HG02973 (cell line): ENCODE measurements around the gene TMOD1.
A peak's percentile ranks its signal among the peaks of the same experiment; 100 is the strongest.

Experiments
- ATAC-seq: cut with Tn5 transposase; IDR thresholded peaks from one replicate; pipeline ENCODE4 v1.9.1; 2021; ENCODE audit warnings: moderate library complexity; ENCODE audit not compliant: unreplicated experiment

The TMOD1 gene

DNA sequence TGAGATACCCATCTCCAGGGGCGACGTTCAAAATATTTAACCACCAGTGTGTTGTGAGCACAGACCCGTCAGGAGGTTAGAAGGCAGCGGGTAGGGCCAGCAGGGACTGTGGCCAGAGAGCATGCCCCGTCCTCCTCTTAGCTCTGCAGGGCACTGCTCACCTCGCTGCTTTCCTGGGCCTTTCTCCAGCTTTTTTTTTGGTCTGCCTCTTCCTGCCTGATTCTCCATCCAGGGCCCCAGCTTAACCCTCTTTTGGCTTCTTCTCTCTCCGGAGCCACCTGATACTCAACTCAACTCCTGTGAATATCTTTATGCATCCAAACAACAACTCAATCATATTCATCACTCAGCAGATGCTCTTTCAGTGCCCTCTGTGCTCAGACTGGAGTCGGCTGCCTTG, 44.0 kb downstream of the TMOD1 start:
- no peak for ATAC-seq

DNA sequence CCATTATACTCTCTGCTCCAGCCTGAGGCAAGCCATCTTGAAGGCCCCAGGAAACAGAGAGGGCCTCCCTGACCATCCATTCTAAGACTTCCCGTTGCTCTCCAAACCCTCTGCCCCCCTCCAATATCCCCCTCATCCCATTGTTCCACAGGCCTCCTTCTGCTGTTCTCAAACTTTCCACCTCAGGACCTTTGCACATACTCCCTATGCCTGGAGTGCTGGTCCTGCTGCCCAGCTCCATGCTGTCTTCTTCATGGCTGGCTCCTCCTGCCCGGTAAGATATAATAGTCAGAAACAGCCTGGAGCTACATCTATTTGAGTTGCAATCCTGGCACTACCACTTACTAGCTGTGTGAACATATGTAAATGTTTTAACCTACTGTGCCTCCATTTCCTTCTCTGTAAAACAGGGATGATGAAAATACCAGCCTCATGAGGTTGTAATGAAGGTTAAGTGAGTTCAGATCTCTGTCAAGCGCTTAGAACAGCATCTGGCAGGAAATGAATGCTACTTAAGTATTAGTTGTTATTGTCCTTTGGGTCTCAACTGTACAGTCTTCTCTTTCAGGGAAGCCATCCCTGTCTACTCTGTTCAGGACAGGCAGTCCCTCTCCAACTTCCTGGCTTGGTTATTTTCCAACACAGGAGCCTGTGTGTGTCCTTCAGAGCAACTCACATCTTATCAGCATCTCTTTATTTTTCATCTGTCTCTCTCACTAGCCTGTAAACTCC, 45.8 kb downstream of the TMOD1 start:
- no peak for ATAC-seq

DNA sequence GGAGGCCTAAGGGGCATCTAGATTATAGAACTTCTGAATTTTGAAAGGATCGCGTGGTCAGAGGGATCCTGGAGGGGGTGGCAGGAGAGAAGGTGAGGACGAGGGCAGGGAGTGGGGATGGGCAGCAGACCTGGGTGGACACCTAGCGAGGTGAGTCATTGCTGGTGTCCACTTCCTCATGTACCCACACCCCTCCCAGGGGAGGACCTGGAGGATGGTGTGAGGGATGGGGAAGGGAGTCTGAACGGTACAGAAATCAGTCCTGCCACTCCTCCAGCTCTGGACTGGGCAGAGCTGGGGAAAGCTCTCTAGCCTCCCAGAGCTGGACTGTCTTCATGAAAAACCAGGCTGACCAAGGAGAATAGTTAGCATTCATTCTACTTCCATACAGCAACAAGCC, 46.9 kb downstream of the TMOD1 start:
- ATAC-seq: no peak

DNA sequence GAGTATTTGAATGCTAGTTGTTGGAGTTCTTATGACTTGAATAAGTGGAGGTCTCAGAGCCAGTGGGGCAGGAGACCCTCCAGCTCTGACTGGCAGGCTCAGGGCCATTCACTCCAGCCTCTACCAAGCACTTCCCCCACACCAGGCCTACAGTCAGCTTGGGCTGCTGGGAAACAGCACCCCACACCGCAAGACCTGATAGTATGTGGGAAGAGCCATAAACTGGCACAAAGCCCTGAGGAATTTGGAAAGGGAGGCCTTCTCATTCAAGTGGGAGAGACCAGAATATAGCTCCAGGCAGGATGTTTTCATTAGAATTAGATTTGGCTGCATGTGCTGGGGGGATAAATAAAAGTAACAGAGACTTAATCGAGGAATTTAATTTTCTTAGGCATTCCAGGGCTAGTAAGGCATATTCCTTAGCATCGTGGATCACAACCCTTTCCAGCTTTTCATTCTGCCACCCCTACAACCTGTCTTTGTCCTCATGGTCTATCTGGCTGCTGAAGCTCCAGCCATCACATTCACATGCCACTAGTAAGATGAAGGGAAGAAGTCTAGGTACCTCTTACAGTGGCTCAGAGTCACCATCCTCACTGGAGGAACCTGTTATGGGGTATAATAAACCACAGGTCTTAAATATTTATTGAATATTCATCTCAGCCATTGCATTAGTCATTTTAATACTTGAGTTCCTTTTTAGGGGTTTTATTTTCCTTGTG, 47.5 kb downstream of the TMOD1 start:
- no peak for ATAC-seq

DNA sequence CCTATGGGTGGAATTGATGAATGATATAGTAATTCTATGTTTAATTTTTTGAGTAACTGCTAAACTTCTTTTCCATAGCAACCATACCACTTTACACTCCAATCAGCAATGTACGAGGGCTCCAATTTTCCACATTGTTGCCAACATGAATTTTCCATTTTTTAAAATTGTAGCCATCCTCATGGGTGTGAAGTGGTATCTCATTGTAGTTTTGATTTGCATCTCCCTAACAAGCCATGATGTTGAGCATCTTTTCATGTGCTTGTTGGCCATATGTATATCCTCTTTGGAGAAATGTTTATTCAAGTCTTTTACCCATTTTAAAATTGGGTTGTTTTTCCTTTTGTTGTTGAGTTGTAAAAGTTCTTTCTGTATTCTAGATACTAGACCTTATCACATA, 48.9 kb downstream of the TMOD1 start:
- ATAC-seq: no peak

DNA sequence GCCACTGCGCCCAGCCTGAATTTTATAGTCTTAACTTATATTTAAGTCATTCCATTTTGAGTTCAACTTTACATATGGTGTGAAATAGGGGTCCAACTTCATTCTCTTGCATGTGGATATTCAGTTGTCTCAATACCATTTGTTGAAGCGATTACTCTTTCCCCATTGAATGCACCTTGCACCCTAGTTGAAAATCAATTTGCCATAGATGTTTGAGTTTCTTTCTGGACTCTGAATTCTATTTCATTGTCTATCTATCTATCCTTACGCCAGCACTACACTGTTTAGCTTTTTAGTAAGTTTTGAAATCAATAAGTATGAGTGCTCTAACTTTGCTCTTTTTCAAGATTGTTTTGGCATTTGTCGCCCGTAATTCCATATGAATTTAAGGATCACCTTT, 49.8 kb downstream of the TMOD1 start:
- no peak for ATAC-seq

DNA sequence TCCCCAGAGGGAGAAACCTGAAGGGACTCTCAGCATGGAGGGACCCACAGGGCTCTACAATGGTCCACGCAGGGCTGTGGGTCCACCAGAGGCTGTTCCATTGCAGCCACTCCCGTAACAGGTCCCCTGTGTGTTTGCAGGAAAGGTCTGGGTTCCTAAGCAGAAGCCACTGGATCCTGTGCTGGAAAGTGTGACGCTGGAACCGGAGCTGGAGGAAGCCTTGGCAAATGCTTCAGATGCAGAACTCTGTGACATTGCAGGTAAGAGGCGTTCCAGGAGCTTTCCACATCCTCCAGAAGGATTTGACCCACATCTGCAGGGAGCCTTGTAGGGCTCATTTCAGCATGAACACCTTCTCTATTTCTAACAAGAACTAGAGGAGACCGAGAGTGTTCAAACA, 51.7 kb downstream of the TMOD1 start:
- ATAC-seq: no peak

DNA sequence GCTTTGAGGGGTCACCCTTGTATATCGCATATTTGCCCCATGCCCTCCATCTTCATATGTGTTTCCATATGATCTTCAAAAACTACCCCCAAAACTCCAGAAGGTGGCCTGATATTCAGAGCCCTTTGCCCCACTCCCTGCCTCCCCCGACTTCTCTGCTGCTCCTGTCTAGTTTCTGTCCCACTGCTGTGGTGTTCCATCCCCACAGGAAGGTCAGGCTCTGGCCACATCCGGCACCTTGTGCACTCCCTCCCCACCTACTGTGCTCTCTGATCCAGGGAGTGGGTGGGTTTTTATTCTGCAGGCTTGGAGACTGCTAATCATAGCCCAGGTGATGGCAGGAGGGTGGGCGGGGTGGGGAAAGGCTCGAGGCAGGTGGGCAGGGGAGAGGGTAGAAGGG, 52.4 kb downstream of the TMOD1 start:
- no peak for ATAC-seq

DNA sequence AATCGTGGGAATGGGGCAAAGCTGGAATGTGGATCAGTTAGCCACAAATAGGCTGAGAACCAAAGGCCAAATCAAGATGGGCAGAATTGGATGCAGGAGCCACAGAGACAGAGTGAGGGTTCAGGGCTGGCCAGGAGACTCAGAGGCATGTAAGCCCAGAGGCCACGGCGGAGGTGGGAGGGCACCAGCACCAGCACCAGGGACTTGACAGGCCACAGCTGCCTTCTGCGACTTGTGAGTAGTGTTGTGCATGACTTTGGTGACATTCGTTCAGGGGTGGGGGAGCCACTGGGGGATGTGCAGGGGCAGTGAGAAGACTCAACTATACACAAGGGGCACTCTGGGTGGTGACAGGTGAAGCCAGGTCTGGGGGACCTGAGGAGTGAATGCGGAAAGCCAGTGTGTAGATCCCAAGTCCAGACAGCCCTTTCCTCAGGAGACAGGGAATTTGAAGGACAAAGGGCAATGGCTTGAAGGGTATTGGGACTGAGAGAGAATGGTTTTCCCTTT, 53.2 kb downstream of the TMOD1 start:
- no peak for ATAC-seq

DNA sequence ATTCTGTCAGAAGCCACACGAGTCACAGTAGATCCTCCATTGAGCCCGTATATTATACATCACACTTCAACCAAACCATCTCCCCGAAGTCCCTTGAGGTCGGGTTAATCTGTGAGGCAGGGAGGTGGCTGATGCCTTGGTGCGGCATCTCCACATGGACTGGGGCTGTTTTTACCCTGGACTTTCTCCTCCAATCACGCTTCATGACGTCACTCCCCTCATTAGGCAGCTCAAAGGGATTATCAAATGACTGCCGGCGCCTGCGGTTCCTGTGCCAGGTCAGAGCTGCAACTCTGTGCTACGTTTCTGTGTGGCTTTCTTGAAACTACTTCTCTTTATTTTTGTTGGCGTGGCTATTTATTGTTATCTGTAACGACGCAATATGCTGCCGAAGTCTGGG, 53.7 kb downstream of the TMOD1 start:
- no peak for ATAC-seq

DNA sequence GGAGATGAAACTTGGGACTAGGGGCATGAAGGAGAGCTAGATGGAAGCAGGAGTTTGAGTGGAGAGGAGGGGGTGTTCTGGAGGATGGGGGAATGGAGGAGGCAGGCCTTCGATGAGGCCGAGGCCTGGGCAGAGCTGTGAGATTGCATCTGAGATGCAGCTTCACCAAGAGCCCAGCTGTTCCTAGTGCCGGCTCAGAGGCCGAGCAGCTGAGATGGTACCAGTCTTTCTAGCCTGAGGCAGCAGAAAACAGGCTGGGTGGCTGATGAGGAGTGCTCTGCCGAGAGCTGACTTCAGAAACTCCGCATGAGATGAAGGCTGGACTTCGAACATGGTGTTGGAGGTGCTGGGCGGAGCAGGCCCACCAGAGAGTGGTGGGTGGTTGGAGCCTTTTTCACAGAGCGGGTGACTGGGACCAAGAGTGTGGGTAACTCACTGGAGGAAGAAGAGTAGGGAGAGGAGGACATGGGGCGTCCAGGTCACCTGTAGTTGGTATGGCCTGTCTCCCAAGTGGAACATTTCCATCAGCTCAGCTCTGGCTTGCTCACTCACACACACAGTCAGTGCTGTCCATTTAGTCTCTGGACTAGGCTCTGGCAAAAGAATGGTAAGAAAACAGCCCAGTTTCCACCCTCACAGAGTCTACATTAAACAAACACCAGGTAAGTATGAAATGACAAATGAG, 54.7 kb downstream of the TMOD1 start:
- ATAC-seq: no peak

DNA sequence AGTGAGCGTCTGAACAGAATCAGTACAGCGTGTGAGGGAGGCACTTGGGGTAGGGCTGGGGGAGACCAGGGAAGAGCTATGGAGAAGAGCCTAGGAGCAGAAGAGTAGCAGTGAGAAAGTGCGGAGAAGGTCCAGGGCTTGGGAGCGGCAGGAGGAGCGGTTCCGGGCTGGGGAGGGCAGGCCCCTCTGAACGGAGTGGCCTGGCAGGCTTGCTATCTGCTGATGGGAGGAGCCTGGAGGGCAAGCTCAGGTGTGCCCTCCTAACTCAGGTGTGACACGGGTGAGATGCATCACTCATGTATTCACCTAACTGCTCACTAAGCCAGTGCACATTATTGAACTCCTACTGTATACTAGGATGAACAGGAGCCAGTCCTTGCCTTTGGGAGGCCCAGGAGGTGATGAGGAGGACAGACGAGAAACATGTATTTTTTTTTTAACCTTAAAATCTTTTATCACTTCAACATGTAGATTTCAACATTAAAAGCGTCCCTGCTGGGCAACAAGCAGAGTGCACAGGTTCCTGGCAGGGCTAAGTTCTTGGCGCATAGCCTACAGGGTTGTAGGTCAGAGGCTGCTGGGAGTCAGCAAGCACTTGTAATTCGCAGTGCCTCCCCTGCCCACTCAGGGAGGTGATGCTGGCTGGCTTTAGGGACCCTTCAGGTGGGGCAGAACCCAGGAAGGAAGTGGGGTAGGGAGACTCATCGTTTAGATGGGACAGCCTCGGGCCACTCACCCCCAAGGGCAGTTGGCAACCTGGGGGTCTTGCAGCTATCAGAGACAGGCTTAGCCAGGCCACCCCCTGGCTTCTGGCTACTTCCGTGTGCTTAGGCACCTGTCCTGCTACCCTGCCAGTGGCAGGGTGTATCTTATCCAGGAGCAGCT, 55.5 kb downstream of the TMOD1 start:
- ATAC-seq: no peak

DNA sequence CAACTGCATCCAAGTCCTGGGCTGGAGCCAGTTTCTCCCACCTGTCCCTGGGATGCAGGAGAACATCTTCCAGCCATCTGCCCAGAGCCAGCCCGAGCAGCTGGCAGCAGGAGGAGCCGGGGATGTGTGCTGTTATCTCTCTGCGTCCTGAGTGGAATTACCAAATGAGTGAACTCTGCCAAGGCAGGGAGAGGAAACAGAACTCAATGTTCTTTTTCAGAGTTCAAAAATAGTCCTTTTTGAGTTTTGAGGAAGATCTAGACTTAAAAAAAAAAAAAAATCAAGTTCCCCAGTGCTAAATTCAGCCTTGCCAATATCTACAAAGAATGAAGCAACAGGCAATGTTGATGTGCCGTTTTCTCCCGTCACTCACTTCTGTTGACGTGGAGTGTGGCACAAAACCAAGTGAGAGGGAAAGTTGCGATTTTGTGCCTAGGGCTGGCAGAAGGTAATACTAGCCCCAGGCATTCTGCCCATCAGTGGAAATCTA, 56.2 kb downstream of the TMOD1 start:
- ATAC-seq: no peak

DNA sequence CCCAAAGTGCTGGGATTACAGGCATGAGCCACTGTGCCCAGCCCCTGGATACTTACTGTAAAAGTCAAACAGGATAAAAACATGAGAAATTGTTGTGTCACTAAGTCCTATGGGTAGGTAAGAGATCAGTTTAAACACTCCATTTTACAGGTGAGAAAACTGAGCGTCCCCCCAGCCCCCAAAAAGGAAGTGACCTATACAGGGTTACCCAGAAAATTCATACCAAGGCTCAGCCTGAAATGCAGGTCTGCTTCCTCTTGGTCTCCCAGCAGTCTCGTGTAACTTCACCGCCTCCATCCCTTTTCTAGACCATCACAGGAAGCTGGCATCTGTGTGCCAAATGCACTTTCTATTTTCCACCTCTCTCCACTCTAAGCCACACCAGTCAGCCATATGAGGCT, 57.2 kb downstream of the TMOD1 start:
- peak; percentile 24 for ATAC-seq

DNA sequence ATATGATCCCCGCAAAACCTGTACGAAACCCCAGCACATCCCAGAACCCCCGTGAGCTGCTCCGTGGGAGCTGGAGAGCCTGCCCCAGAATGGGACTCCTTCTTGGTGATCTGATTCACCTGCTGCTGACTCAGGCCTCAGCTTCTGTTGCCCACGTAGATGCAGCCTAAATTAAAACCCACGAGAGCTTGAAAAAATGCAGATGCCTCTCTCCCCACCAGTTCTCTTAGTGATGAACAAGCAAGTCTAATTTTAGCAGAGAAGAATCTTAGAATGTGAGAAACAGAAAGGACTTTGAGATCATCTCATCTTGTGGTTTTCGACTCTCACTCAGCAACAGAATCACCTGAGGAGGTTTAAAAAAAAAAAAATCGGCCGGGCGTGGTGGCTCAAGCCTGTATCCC, 57.6 kb downstream of the TMOD1 start:
- peak; percentile 69 for ATAC-seq

DNA sequence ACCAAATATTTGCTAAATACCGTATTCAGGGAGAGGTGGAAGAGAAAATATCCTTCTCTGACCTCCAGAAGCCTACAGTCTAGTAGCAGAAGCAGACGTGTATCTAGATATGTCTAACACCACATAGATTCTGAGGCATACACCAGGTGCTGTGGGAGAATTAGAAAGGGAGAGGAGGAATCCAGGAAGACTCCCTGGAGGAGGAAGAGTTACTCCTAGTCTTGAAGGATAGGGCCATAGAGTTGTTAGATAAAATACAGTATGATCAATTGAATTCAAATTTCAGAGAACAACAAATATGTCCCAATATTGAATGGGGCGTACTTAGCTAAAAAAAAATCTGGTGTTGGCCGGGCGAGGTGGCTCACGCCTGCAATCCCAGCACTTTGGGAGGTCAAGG, 58.7 kb downstream of the TMOD1 start:
- no peak for ATAC-seq

DNA sequence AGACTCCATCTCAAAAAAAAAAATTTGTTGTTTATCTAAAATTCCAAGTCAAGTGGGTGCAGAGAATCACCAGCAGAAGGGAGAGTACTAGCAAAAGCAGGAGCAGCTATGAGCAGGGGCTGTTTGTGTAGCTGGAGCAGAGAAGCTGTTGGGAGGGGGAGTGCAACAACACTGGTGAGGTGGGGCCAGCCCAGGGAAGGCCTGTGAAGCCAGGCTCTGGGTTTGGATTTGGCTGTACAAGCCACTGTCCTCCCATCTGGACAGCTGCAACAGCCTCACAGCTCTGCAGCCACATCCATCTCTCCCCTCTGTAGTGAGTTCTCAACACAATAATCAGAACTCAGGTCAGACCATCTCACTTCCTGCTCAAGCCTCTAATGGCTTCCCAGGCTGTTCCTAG, 59.4 kb downstream of the TMOD1 start:
- ATAC-seq: no peak

DNA sequence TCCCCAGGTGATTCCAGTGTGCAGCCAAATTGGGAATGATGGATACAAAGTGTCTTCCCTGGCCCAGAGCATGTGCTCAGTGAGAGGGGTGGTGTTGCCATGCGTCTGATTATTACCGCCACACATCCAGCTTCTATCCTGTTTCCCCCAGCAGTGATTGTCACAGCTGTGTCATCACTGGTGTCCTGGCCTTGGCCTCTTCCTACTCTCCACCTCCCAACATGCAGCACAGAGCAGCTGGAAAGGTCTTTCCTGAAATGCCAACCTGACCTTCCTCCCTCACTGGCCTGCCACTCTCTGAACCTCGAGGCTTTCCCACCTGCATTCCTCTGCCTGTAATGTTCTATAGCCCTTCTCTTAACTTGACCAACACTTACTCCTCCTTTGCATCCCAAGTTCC, 60.0 kb downstream of the TMOD1 start:
- no peak for ATAC-seq

DNA sequence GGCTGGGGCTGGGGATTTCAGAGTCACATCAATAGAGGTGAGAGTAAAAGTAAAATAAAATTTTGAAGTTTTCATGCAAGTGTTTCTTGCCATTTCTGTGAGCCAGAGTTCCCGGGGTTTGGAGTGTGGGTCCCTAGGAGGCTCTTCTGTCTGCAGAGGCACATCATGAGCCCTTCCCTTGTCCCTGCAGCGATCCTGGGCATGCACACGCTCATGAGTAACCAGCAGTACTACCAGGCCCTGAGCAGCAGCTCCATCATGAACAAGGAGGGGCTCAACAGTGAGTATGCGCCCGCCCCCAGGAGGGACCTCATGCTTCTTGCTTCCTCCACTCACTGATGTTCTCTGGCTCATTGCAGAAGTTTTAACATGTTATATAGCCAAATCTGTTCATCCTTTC, 61.1 kb downstream of the TMOD1 start:
- ATAC-seq: no peak

DNA sequence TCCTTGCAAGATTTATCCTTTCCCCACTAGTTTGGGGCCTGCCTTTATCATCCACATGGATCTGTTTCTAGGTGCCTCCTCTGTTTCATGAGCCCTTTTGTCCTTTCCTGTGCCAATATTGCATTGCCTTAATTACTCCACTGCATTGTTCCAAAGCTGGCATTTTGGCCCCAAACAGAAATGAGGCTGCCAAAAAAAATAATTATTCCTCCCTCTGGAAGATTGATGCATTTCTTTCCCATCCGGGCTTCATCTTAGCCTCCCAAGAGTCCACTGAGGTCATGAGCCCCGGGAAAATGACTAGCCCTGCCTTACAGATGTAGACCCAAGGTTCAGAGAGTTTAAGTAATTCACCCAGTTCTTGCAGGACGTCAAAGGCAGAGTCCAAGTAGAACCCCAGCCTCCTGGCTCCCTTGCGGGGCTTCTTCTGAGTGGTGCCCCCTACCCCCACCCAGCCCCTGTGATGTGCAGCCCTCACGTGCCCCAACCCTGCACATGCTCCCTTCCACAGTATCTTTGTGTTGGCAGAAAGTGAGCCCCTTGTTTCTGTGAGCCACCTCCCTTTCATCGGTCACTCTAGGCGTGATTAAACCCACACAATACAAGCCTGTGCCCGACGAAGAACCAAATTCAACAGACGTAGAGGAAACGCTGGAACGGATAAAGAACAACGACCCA, 62.1 kb downstream of the TMOD1 start:
- no peak for ATAC-seq
